ENCODE data around the gene GON4L. TPM values are rescaled to one million over a fixed set of nuclear protein-coding genes. Genes with fewer than 3 reads are reported as not detected.

GON4L gene
- polyA plus RNA-seq, 1 experiment: 24.5 TPM

DNA sequence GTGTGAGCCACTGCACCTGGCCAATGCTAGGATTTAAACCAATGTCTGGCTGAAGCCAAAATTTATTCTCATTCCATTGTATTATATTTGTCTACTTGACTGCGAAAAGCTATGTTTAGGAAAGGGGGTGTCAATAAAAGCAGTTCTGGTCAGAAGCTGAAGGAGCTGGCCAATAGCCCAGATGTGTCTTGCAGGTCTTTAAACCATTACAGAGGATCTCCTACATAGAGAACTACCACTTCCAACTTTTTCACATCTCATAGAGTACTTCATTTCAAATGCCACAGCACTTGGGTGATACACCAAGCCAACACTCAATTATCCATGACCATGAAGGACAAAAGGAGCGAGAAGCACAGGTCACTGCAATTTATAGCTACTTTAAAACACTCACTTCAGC, 4.9 kb upstream of the GON4L start:
- no peak overlapping the region for H3K4me3 ChIP-seq (ENCODE audit: low read depth, low read length)
- no peaks in the 10 kb centered on the region; the same call in 1 of the 2 replicates for H3K9me3 ChIP-seq (ENCODE audit: control insufficient read depth, insufficient read depth, low read length)
- ChIA-PET POLR2A (interaction anchor here (0.5 kb wide), 1 partner anchor 16 kb away, joined by 3 read pairs; no protein-coding TSS in a partner anchor), CTCF (no interaction called here)
- TF ChIP-seq, protein P1, sequence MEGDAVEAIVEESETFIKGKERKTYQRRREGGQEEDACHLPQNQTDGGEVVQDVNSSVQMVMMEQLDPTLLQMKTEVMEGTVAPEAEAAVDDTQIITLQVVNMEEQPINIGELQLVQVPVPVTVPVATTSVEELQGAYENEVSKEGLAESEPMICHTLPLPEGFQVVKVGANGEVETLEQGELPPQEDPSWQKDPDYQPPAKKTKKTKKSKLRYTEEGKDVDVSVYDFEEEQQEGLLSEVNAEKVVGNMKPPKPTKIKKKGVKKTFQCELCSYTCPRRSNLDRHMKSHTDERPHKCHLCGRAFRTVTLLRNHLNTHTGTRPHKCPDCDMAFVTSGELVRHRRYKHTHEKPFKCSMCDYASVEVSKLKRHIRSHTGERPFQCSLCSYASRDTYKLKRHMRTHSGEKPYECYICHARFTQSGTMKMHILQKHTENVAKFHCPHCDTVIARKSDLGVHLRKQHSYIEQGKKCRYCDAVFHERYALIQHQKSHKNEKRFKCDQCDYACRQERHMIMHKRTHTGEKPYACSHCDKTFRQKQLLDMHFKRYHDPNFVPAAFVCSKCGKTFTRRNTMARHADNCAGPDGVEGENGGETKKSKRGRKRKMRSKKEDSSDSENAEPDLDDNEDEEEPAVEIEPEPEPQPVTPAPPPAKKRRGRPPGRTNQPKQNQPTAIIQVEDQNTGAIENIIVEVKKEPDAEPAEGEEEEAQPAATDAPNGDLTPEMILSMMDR (IDR thresholded peaks at IDR 0.05; ENCODE audit: low read depth, low read length): no peak
- no peak for DNase-seq (ENCODE audit: low read depth, low spot score)
- H3K27me3 ChIP-seq (ENCODE audit: control insufficient read depth, insufficient read depth, low read length): no peaks in the 10 kb centered on the region
- no peak overlapping the region for H3K27ac ChIP-seq (ENCODE audit: low read depth, low read length)

DNA sequence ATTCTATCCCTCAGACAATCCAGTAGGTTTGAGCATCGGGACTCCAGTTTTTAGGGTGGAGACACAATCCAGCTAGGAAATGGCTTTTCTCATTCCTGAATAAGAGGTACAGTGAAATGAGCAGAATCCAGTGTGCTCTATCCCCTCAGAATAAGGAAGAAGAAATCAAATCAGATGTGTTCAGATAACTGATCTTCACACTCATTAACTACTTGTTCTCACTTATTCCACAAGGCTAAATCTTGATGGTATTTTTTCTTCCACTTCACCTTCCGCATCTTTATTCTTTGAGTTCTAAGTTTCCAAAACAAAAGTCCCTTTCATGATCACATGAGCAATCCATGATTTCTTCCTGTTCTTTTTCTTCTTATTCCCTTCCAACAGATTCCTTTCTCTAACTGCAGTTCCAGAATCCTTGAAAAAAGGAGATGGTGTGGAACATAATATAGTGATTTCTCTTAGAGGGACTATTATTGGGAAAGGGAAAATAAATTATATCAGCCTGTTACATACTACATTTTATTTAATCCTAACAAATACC, 4.0 kb upstream of the GON4L start:
- CTCF ChIA-PET: no interaction called here

DNA sequence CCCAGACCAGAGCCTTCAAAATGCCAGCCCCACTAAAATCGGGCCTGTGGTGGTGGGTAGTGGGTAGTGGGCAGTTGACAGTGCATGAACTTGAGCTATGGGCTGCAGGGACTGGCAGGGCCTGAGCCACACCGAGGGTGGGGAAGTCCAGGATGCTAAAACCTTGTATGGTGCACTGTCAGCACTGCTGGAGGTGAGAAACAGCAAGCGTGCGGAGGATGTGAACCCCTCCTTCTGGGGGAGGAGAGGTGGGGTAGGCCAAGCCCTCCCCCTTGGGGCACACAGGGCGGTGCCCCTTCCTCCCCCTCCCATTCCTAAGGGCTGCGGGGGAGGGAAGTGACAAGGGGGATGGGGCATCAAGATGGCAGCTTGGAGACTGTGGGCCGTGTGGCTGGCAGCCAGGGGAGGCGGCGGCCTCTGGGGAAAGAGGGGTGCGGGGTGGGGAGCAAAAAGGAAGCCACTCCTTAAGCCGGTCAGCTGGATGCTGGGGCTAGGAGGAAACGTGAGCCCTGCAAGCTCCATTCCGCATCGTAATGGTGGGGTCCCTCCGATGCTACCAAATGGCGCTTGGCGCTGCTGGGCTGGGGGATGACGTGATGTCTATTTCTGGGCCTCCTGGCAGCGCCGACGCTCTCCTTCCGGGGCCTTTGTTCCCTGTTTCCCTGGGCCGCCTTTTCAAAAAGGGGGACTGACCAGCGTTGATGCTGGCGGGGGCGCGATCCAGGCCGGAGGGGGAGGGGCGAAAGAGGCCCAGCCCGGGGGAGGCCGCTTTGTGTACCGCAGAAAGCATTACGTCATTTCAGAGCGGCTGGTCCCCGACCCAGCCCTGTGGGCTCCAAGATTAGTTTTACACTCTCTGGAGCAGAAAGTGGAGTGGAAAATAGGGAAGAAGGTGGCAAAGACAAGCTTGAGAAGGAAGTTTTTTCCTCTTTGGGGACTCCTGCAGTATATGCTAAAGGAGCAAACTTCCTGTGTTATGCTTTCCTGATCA, 3.2 kb upstream of the GON4L start:
- peak; percentile 74 for DNase-seq (ENCODE audit: low read depth, low spot score)
- Histone ChIP-seq H3K4me3 (ENCODE audit: low read depth, low read length) (peak overlapping the region; percentile 64), H3K27me3 (ENCODE audit: control insufficient read depth, insufficient read depth, low read length) (no peaks in the 10 kb centered on the region), H3K27ac (ENCODE audit: low read depth, low read length) (peak overlapping the region; percentile 92), H3K9me3 (ENCODE audit: control insufficient read depth, insufficient read depth, low read length) (no peaks in the 10 kb centered on the region; the same call in 1 of the 2 replicates)
- ChIA-PET POLR2A (interaction anchor here (0.5 to 2.0 kb wide), 5 partner anchors 17 to 310 kb away, joined by 3 to 13 read pairs (median 4); no protein-coding TSS in a partner anchor), CTCF (interaction anchor here (1.0 to 1.6 kb wide), 2 partner anchors 23 to 130 kb away, joined by 4 to 6 read pairs; no protein-coding TSS in a partner anchor)
- TF ChIP-seq, protein P1 (IDR thresholded peaks at IDR 0.05; ENCODE audit: low read depth, low read length): no peak

More for the DNA sequence above, 4.0 kb upstream of the GON4L start:
- TF ChIP-seq, protein P1 (IDR thresholded peaks at IDR 0.05; ENCODE audit: low read depth, low read length): no peak
- peak overlapping the region; percentile 92 for H3K27ac ChIP-seq (ENCODE audit: low read depth, low read length)
- no peaks in the 10 kb centered on the region; the same call in 1 of the 2 replicates for H3K9me3 ChIP-seq (ENCODE audit: control insufficient read depth, insufficient read depth, low read length)
- POLR2A ChIA-PET: no interaction called here
- no peaks in the 10 kb centered on the region for H3K27me3 ChIP-seq (ENCODE audit: control insufficient read depth, insufficient read depth, low read length)
- H3K4me3 ChIP-seq (ENCODE audit: low read depth, low read length): peak overlapping the region; percentile 64
- no peak for DNase-seq (ENCODE audit: low read depth, low spot score)

DNA sequence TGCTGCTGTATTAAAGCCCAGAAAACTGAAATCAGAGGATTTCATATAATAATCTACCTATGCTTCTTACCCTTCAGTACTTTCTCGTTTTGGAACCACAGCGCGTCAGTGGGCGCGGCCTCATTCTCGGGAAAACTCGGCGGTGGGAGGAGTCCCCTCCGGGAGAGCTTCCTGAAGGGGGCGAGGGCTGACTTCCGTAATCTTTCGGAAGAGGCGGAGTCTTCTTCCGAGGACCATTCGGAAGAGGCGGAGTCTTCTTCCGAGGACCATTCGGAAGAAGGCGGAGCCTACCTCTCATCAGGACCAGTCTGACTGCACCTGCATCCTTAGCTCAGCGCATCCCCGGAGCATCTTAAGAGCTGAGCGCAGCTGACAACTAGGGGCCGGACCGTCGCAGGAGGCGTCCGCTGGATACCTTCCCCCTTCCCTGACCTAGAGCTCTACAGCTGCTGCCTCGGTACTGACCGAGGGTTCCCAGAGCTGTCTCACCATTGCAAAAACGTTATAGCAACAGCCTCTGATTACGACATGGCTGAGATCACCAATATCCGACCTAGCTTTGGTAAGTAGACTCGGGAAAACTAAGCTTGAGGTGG, 2.3 kb upstream of the GON4L start, which contains the start of gene SYT11:
TSS of gene SYT11 (plus strand) at position 334 of the 596 bp plus-strand sequence. CDS start at position 529, 195 bp downstream.
- POLR2A ChIA-PET: interaction anchor here (0.5 to 2.0 kb wide), 5 partner anchors 18 to 311 kb away, joined by 3 to 13 read pairs (median 4); no protein-coding TSS in a partner anchor
- TF ChIP-seq, protein P1 (IDR thresholded peaks at IDR 0.05; ENCODE audit: low read depth, low read length): 0 out of 2 replicates have a peak, but pooled peaks have one; percentile 3
- Histone ChIP-seq H3K4me3 (ENCODE audit: low read depth, low read length) (peak within 1 kb of the TSS; percentile 65), H3K27me3 (ENCODE audit: control insufficient read depth, insufficient read depth, low read length) (no peaks in the 10 kb centered on the region), H3K27ac (ENCODE audit: low read depth, low read length) (peak within 1 kb of the TSS; percentile 92), H3K9me3 (ENCODE audit: control insufficient read depth, insufficient read depth, low read length) (no peaks in the 10 kb centered on the region; the same call in 1 of the 2 replicates)
- CTCF ChIA-PET: interaction anchor here (0.6 to 1.6 kb wide), 3 partner anchors 22 to 237 kb away, joined by 3 to 6 read pairs (median 4); no protein-coding TSS in a partner anchor
- peak; percentile 86 for DNase-seq (ENCODE audit: low read depth, low spot score)

Data from AG04450 (cell line).